ENCODE results near the gene NAV2. TPM values are rescaled to one million over a fixed set of nuclear protein-coding genes. Genes with fewer than 3 reads are reported as not detected.

NAV2 gene
- total RNA-seq, 2 donors from 2014 or later: 21.3 to 45.3 TPM

- intact Hi-C loops (cut with DNase I): no loop called here
- DNase-seq: no peak
- H3K4me3 ChIP-seq: no peak overlapping the region
- TF ChIP-seq CTCF (IDR thresholded peaks at IDR 0.05): no peak
- no peaks in the 10 kb centered on the region for H3K4me1 ChIP-seq
- no peaks in the 10 kb centered on the region for H3K9me3 ChIP-seq
- no peaks in the 10 kb centered on the region for H3K27me3 ChIP-seq
- no peak overlapping the region for H3K9ac ChIP-seq (ENCODE audit: low read depth in 2 of 2, low read length in 2 of 2)
- no peak overlapping the region for H3K27ac ChIP-seq
- H3K36me3 ChIP-seq: no peaks in the 10 kb centered on the region
Measured at GRCh38 chr11:19972651-19973050, 260.0 kb downstream of the NAV2 start.

GRCh38 chr11:19973136-19973635 is 260.5 kb downstream of the NAV2 start:
- Histone ChIP-seq H3K9ac (ENCODE audit: low read depth in 2 of 2, low read length in 2 of 2) (no peak overlapping the region), H3K4me3 (no peak overlapping the region), H3K9me3 (no peaks in the 10 kb centered on the region), H3K27ac (no peak overlapping the region), H3K27me3 (no peaks in the 10 kb centered on the region), H3K36me3 (no peaks in the 10 kb centered on the region), H3K4me1 (no peaks in the 10 kb centered on the region)
- no peak for TF ChIP-seq CTCF (IDR thresholded peaks at IDR 0.05)
- intact Hi-C loops (cut with DNase I): no loop called here
- no peak for DNase-seq

- intact Hi-C loops (cut with DNase I): no loop called here
- Histone ChIP-seq H3K27me3 (no peaks in the 10 kb centered on the region), H3K9ac (ENCODE audit: low read depth in 2 of 2, low read length in 2 of 2) (no peak overlapping the region), H3K4me3 (no peak overlapping the region), H3K9me3 (no peaks in the 10 kb centered on the region), H3K27ac (no peak overlapping the region), H3K4me1 (no peaks in the 10 kb centered on the region), H3K36me3 (no peaks in the 10 kb centered on the region)
- DNase-seq: no peak
- no peak for TF ChIP-seq CTCF (IDR thresholded peaks at IDR 0.05)
Measured at GRCh38 chr11:19974886-19975285, 262.2 kb downstream of the NAV2 start.

- Histone ChIP-seq H3K9ac (ENCODE audit: low read depth in 2 of 2, low read length in 2 of 2) (no peak overlapping the region), H3K9me3 (no peaks in the 10 kb centered on the region), H3K27ac (no peak overlapping the region), H3K36me3 (no peaks in the 10 kb centered on the region), H3K4me3 (no peak overlapping the region), H3K4me1 (no peaks in the 10 kb centered on the region), H3K27me3 (no peaks in the 10 kb centered on the region)
- no peak for DNase-seq
- no peak for TF ChIP-seq CTCF (IDR thresholded peaks at IDR 0.05)
- intact Hi-C loops (cut with DNase I): no loop called here
Measured at GRCh38 chr11:19975414-19975990, 262.9 kb downstream of the NAV2 start.

- intact Hi-C loops (cut with DNase I): no loop called here
- H3K27ac ChIP-seq: no peak overlapping the region
- no peak for TF ChIP-seq CTCF (IDR thresholded peaks at IDR 0.05)
- H3K9ac ChIP-seq (ENCODE audit: low read depth in 2 of 2, low read length in 2 of 2): no peak overlapping the region
- no peaks in the 10 kb centered on the region for H3K36me3 ChIP-seq
- H3K4me3 ChIP-seq: no peak overlapping the region
- H3K9me3 ChIP-seq: no peaks in the 10 kb centered on the region
- no peak for DNase-seq
- no peaks in the 10 kb centered on the region for H3K27me3 ChIP-seq
- no peaks in the 10 kb centered on the region for H3K4me1 ChIP-seq
Measured at GRCh38 chr11:19976281-19976941, 263.8 kb downstream of the NAV2 start.

Measured in colonic mucosa (tissue), 4 donors.